ENCODE results near the gene TMEM242. TPM values are rescaled to one million over a fixed set of nuclear protein-coding genes. Genes with fewer than 3 reads are reported as not detected.

The TMEM242 gene
- total RNA-seq, 1 experiment from 2014 or later, result 3.3 TPM

DNA sequence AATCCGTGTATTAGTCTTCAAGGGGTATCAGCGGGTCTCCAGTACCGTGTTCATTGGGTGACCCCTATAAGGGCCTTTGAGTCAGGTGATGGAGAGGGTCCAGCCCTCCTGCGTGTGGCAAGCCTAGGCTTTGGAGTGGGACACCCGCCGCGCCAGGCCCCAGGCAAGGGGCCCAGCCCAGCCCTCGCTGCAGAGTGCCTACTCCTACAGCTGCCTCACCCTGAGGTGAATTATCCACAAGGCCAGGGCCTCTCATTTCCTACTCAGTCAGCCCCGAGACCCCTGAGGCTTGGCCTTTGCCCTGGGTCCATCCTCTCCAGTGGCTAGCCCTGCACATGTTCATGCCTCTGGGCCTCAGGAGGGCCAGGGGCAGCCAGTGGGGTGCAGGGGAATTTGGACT lies 45.1 kb downstream of the TMEM242 start:
- no peak for DNase-seq (ENCODE audit: low read depth)
- in situ Hi-C loops (cut with HindIII; ENCODE audit: low pct_unique_long_range_greater_than_20kb, low sequenced_read_pairs), result no loop called here

DNA sequence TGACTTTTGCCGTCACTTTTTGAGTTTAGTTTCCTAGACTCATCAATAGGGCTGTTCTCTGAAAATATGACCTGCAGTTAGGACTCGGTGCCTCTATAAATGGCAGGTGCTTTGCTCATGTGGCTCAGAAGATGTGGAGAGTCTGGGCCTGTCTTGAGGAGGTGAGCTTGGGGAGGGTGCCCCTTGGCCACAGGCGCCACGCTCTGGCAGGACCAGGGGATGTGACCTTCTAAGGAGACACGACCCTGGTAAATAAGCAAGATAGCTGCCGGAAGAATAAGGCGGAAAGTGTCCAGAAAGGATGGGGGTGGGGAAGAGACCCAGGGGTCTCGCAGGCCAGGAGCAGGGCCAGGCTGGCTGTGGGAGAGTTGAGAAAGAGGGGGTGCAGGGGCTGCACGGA lies 46.6 kb downstream of the TMEM242 start:
- in situ Hi-C loops (cut with HindIII; ENCODE audit: low pct_unique_long_range_greater_than_20kb, low sequenced_read_pairs), result no loop called here

GRCh38 chr6:157276134-157276532 lies 47.2 kb downstream of the TMEM242 start:
- in situ Hi-C loops (cut with HindIII; ENCODE audit: low pct_unique_long_range_greater_than_20kb, low sequenced_read_pairs), result no loop called here
- DNase-seq (ENCODE audit: low read depth), result no peak

More for the DNA sequence above, 46.6 kb downstream of the TMEM242 start:
- no peak for DNase-seq (ENCODE audit: low read depth)

GRCh38 chr6:157274471-157275226 lies 48.7 kb downstream of the TMEM242 start:
- peak; percentile 64 for DNase-seq (ENCODE audit: low read depth)
- in situ Hi-C loops (cut with HindIII; ENCODE audit: low pct_unique_long_range_greater_than_20kb, low sequenced_read_pairs), result no loop called here

DNA sequence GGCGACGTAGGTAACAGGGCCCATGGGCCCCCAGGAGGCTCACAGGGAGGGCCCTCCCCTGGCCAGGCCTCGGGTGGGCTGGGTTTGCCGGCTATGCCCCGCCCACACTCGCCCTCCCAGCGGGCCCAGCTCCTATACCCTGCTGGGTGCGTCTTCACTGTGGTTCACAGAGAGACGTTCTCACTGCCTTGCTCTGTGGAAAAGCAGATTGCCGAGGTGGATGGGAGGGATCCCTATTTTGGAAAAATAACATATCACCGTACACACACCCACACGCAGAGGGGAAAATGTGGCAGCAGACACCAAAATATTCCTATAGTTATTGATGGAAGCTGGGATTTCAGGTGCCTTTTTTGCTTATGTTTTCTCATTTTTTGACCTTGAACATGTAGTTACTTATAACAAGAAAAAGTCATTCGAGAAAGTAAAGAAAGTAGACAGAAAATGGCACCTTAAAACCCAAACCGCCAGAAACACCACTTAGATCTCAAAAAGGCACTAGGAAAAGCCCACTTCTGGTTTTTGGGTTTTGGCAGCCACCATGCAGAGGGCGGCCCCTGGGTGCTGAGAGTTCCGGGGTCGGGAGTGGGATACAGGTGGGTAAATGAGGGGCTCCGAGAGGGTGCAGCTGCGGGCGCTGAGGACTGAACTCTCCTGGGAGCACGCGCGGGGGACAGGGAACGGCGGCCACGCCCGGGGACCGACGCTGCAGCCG lies 49.4 kb downstream of the TMEM242 start:
- in situ Hi-C loops (cut with HindIII; ENCODE audit: low pct_unique_long_range_greater_than_20kb, low sequenced_read_pairs), result no loop called here

GRCh38 chr6:157272866-157273755 lies 50.2 kb downstream of the TMEM242 start:
- DNase-seq (ENCODE audit: low read depth), result no peak
- in situ Hi-C loops (cut with HindIII; ENCODE audit: low pct_unique_long_range_greater_than_20kb, low sequenced_read_pairs), result no loop called here

More for the DNA sequence above, 49.4 kb downstream of the TMEM242 start:
- DNase-seq (ENCODE audit: low read depth), result no peak

- in situ Hi-C loops (cut with HindIII; ENCODE audit: low pct_unique_long_range_greater_than_20kb, low sequenced_read_pairs), result no loop called here
- DNase-seq (ENCODE audit: low read depth), result no peak
Measured at GRCh38 chr6:157272372-157272771, 50.9 kb downstream of the TMEM242 start.

DNA sequence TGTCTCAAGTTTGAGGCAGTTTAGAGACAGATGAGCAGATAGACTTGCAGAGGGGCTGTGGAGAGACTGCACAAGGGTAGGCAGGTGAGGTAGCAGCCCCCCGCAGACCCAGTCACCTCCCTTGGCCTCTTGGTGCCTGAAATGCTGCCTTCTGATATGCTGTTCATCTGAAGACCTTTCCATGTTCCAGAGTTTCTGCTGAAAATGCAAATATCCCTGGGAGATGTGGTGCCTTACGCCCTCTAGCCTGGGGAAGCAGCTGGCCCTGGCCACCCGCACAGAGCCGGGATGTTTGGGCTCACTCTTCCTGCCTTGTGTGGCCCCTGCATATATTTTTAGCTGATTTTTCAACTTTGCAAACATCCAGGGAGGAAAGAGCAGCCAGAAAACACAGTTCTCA lies 51.4 kb downstream of the TMEM242 start:
- DNase-seq (ENCODE audit: low read depth), result no peak
- in situ Hi-C loops (cut with HindIII; ENCODE audit: low pct_unique_long_range_greater_than_20kb, low sequenced_read_pairs), result no loop called here

- no peak for DNase-seq (ENCODE audit: low read depth)
- in situ Hi-C loops (cut with HindIII; ENCODE audit: low pct_unique_long_range_greater_than_20kb, low sequenced_read_pairs), result no loop called here
Measured at GRCh38 chr6:157271441-157271840, 51.9 kb downstream of the TMEM242 start.

GRCh38 chr6:157270916-157271315 lies 52.4 kb downstream of the TMEM242 start:
- in situ Hi-C loops (cut with HindIII; ENCODE audit: low pct_unique_long_range_greater_than_20kb, low sequenced_read_pairs), result no loop called here

GRCh38 chr6:157270308-157270707 lies 53.0 kb downstream of the TMEM242 start:
- in situ Hi-C loops (cut with HindIII; ENCODE audit: low pct_unique_long_range_greater_than_20kb, low sequenced_read_pairs), result no loop called here
- no peak for DNase-seq (ENCODE audit: low read depth)

More at GRCh38 chr6:157270916-157271315, 52.4 kb downstream of the TMEM242 start:
- no peak for DNase-seq (ENCODE audit: low read depth)

- no peak for DNase-seq (ENCODE audit: low read depth)
- in situ Hi-C loops (cut with HindIII; ENCODE audit: low pct_unique_long_range_greater_than_20kb, low sequenced_read_pairs), result no loop called here
Measured at GRCh38 chr6:157269261-157269794, 54.0 kb downstream of the TMEM242 start.

- DNase-seq (ENCODE audit: low read depth), result no peak
- in situ Hi-C loops (cut with HindIII; ENCODE audit: low pct_unique_long_range_greater_than_20kb, low sequenced_read_pairs), result no loop called here
Measured at GRCh38 chr6:157268835-157269234, 54.5 kb downstream of the TMEM242 start.

DNA sequence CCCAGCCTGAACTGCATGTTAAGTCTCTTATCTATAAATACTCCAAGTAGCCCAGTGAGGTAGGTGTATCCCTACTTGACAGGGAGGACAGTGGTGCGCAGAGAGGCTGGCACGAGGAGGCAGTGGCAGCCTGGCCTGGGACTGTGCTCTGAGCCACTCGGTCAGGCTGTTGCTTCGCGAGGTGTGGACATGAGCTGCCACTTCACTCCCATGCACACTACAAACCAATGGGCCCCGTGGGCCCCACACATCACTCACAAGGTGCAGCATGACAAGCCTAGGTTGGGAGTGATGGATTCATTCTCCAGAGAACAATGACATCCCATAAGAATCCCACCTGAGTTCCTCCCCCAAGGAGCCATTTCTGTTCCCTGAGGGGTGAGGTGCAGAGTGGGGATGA lies 54.9 kb downstream of the TMEM242 start:
- in situ Hi-C loops (cut with HindIII; ENCODE audit: low pct_unique_long_range_greater_than_20kb, low sequenced_read_pairs), result no loop called here
- DNase-seq (ENCODE audit: low read depth), result no peak

DNA sequence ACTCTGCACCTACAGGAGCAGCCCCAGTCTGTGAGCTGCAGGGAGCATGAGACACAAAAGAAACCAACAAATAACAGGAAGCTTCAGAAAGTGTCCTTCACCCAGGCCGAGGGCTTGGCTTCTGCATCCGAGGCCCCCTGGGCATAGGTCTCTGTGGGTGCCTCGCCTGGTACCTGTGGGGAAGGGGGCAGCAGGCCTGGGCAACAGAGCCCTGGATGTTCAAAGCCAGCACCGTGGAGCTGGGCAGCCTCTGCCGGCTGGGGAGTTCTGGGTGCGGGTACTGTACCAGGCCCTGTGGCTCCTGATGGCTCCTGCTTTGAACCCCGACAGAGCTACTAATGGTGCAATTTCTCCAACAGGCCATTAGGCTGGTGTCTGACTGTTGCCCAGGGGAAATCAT lies 55.7 kb downstream of the TMEM242 start:
- no peak for DNase-seq (ENCODE audit: low read depth)
- in situ Hi-C loops (cut with HindIII; ENCODE audit: low pct_unique_long_range_greater_than_20kb, low sequenced_read_pairs), result no loop called here

DNA sequence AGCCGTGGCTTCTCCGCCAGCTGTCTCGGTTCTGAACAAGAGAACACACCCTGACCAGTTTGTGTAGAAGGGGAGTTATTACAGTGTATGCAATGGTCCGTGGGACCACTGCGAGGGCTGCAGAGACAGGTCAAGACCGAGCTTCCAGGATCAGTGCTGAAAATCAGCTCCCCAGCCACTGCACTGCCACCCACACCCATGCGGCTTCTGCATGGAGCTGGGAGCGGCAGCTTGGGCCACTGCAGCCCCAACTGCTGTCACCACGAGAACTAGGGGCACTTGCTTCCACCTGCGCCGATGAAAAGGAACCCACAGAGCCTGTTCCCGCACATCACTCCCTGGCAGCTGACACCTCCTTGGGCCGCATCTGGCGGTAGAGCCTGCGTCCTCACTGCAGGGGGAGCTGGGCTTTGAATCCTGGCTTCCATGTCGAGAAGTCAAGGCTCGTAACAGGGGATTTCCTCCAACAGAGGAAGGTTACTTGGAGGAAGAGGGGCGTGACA lies 56.2 kb downstream of the TMEM242 start:
- in situ Hi-C loops (cut with HindIII; ENCODE audit: low pct_unique_long_range_greater_than_20kb, low sequenced_read_pairs), result no loop called here
- DNase-seq (ENCODE audit: low read depth), result no peak

GRCh38 chr6:157266274-157267101 lies 56.8 kb downstream of the TMEM242 start:
- in situ Hi-C loops (cut with HindIII; ENCODE audit: low pct_unique_long_range_greater_than_20kb, low sequenced_read_pairs), result no loop called here
- no peak for DNase-seq (ENCODE audit: low read depth)

DNA sequence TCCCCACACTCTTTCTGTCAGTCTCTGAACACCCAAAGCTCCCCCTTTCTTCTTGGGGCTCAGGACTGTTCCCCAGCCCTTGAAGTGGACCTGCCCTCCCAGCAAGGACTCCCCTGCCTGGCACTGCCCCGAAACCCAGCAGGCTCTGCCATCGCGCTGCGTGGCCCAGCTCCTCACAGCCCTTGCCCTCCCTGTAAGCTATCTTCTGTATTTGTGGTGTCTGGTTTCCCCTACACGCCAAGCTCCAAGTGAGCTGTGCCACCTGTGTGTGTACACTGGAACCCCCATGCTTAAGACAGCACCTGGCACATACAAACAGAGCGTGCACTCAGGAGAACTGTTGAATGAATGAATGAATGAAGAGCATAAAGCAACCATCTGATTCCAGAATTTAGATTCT lies 57.7 kb downstream of the TMEM242 start:
- in situ Hi-C loops (cut with HindIII; ENCODE audit: low pct_unique_long_range_greater_than_20kb, low sequenced_read_pairs), result no loop called here
- DNase-seq (ENCODE audit: low read depth), result no peak

All from Caki2 (cell line).